Lower lobe of right lung (tissue), 2 donors: Measurements from ENCODE around the gene PIK3R4. TPM values are rescaled to one million over a fixed set of nuclear protein-coding genes. Genes with fewer than 3 reads are reported as not detected.

ENCODE experiments used
- ATAC-seq, 2 donors: fragments of 200-7000 bp; cut with Tn5 transposase; one replicate each; pipeline ENCODE4 v1.9.1; 2020 to 2022; ENCODE audit warnings: mild to moderate bottlenecking in 2 of 2, moderate library complexity in 2 of 2
- DNase-seq: peaks from one replicate; pipeline ENCODE4 v3.0.0-alpha.2; 2020
- H3K27ac ChIP-seq: fragments of 200-600 bp; one replicate; pipeline ENCODE4 v1.8.0; 2022
- H3K27me3 ChIP-seq: fragments of 200-600 bp; one replicate; pipeline ENCODE4 v1.8.0; 2022; ENCODE audit warnings: low read depth
- H3K36me3 ChIP-seq: fragments of 200-600 bp; one replicate; pipeline ENCODE4 v1.8.0; 2022; ENCODE audit warnings: mild to moderate bottlenecking
- H3K4me1 ChIP-seq: fragments of 200-600 bp; one replicate; pipeline ENCODE4 v1.8.0; 2022
- H3K4me3 ChIP-seq: fragments of 200-600 bp; one replicate; pipeline ENCODE4 v1.8.0; 2022; ENCODE audit warnings: mild to moderate bottlenecking
- H3K9me3 ChIP-seq: fragments of 200-600 bp; one replicate; pipeline ENCODE4 v1.8.0; 2022
- CTCF ChIP-seq: fragments of 200-600 bp; IDR thresholded peaks from one replicate; pipeline ENCODE4 v1.8.0; 2022; ENCODE audit warnings: antibody characterized with exemption, mild to moderate bottlenecking
- intact Hi-C: fragments of 100-400 bp; cut with DNase I; formaldehyde crosslinking; loops from one replicate; pipeline ENCODE4 v1.11.0; 2022
- total RNA-seq: library from RNA; stranded (reverse); fragmentation: NEBNext Ultra II Directional; extraction: Animal tissue kit (Norgen Biotek cat#: 25700); gene quantifications from one replicate; pipeline ENCODE4 v1.2.1, GENCODE V29; 2021
- donor health status: DM: no; HTN: yes; CAD: no; lungs with severe emphysema.

PIK3R4 gene
- total RNA-seq, 1 donor from 2014 or later = 26.3 TPM

- Histone ChIP-seq H3K36me3 (no peaks in the 10 kb centered on the region), H3K27ac (no peak overlapping the region), H3K27me3 (no peaks in the 10 kb centered on the region), H3K9me3 (no peaks in the 10 kb centered on the region), H3K4me1 (no peaks in the 10 kb centered on the region), H3K4me3 (no peak overlapping the region)
- intact Hi-C loops = no loop called here
- DNase-seq = no peak
- no peak for TF ChIP-seq CTCF
- no peak for ATAC-seq
Observed at GRCh38 chr3:130662501-130662996, 84.1 kb downstream of the PIK3R4 start.

GRCh38 chr3:130661140-130661891, 85.3 kb downstream of the PIK3R4 start:
- Histone ChIP-seq H3K27ac (no peak overlapping the region), H3K4me1 (no peaks in the 10 kb centered on the region), H3K27me3 (no peaks in the 10 kb centered on the region), H3K4me3 (no peak overlapping the region), H3K36me3 (no peaks in the 10 kb centered on the region), H3K9me3 (no peaks in the 10 kb centered on the region)
- intact Hi-C loops = no loop called here
- DNase-seq = no peak
- no peak for TF ChIP-seq CTCF
- no peak for ATAC-seq

GRCh38 chr3:130659911-130660310, 86.7 kb downstream of the PIK3R4 start:
- H3K4me3 ChIP-seq = no peak overlapping the region
- H3K27me3 ChIP-seq = no peaks in the 10 kb centered on the region
- no peak for TF ChIP-seq CTCF
- DNase-seq = no peak
- no peaks in the 10 kb centered on the region for H3K36me3 ChIP-seq
- no peaks in the 10 kb centered on the region for H3K9me3 ChIP-seq
- H3K27ac ChIP-seq = no peak overlapping the region
- H3K4me1 ChIP-seq = no peaks in the 10 kb centered on the region
- no peak for ATAC-seq
- intact Hi-C loops = no loop called here

GRCh38 chr3:130658678-130659077, 88.0 kb downstream of the PIK3R4 start:
- Histone ChIP-seq H3K27me3 (no peaks in the 10 kb centered on the region), H3K36me3 (no peaks in the 10 kb centered on the region), H3K9me3 (no peaks in the 10 kb centered on the region), H3K4me3 (no peak overlapping the region), H3K27ac (no peak overlapping the region), H3K4me1 (no peaks in the 10 kb centered on the region)
- ATAC-seq = no peak
- intact Hi-C loops = no loop called here
- no peak for DNase-seq
- TF ChIP-seq CTCF = no peak

GRCh38 chr3:130656627-130657026, 90.0 kb downstream of the PIK3R4 start:
- TF ChIP-seq CTCF = no peak
- no peak for DNase-seq
- intact Hi-C loops = no loop called here

More at GRCh38 chr3:130656627-130657026, 90.0 kb downstream of the PIK3R4 start:
- Histone ChIP-seq H3K4me3 (no peak overlapping the region), H3K4me1 (no peaks in the 10 kb centered on the region), H3K27ac (no peak overlapping the region), H3K9me3 (no peaks in the 10 kb centered on the region), H3K27me3 (no peaks in the 10 kb centered on the region), H3K36me3 (no peaks in the 10 kb centered on the region)
- ATAC-seq = peak in 1 of 2 donors; percentile 14
